Endothelial cell of umbilical vein (primary cell): Measurements from ENCODE around the gene MCUR1. TPM values are rescaled to one million over a fixed set of nuclear protein-coding genes. Genes with fewer than 3 reads are reported as not detected.
"Not testable (repeated sequence)": the region's sequence is repeated elsewhere in the genome, so short reads cannot be mapped to it uniquely, and the experiment has no call there.

Source experiments
- BruUV-seq: library from RNA; stranded (reverse); fragments of 400-500 nt; replicated peaks from 2 replicates; lab custom pipeline; 2021; lab: Mats Ljungman, UMichigan
- CTCF ChIA-PET: fragments of 300-600, 350-600 bp; sonication (Branson Sonifier 250); formaldehyde crosslinking; loops from one replicate; lab custom pipeline; 2021; ENCODE audit warnings: antibody characterized with exemption, inconsistent platforms; lab: Charles Lee
- POLR2A ChIA-PET: fragments of 300-600, 350-600 bp; sonication (Branson Sonifier 250); formaldehyde crosslinking; loops from one replicate; lab custom pipeline; 2021; ENCODE audit warnings: antibody characterized with exemption, inconsistent platforms; lab: Charles Lee
- DNase-seq: peaks from one replicate; pipeline ENCODE4 v3.0.0-alpha.2; 2011; ENCODE audit warnings: low read depth, low spot score
- FAIRE-seq: peaks from 2 replicates; lab custom pipeline; 2011; peaks lifted over from hg19 to GRCh38; lab: Jason Lieb, UNC
- H2AFZ ChIP-seq: 2 replicates; pipeline ENCODE4 v1.6.0; 2012; ENCODE audit warnings: low read depth, low read length, control low read depth, inconsistent platforms
- H3K27ac ChIP-seq: 2 replicates; pipeline ENCODE4 v1.5.1; 2011; ENCODE audit warnings: low read depth, mild to moderate bottlenecking, control low read depth, low read length, moderate library complexity; ENCODE audit not compliant: insufficient read depth
- H3K27me3 ChIP-seq, 2 experiments: 2 replicates each; pipeline versions ENCODE4 v1.6.0 to v1.6.1; 2011; ENCODE audit warnings: low read length in 2 of 2, mixed read lengths in 1 of 2; ENCODE audit not compliant: control insufficient read depth in 2 of 2, insufficient read depth in 2 of 2
- H3K36me3 ChIP-seq, 2 experiments: 2 replicates in 1 of 2; 3 replicates in 1 of 2; pipeline ENCODE4 v1.5.1; 2011; ENCODE audit warnings: low read length in 2 of 2, mild to moderate bottlenecking in 1 of 2, moderate library complexity in 1 of 2; ENCODE audit not compliant: control insufficient read depth in 2 of 2, insufficient read depth in 2 of 2; ENCODE audit errors: extremely low read depth in 1 of 2
- H3K4me1 ChIP-seq: 3 replicates; pipeline ENCODE4 v1.5.1; 2011; ENCODE audit warnings: mild to moderate bottlenecking, low read length; ENCODE audit not compliant: control insufficient read depth, insufficient read depth; ENCODE audit errors: extremely low read depth
- H3K4me2 ChIP-seq: 2 replicates; pipeline ENCODE4 v1.6.1; 2011; ENCODE audit warnings: low read length, control low read depth, mixed read lengths; ENCODE audit not compliant: insufficient read depth
- H3K4me3 ChIP-seq, 3 experiments: fragments of 200-600 bp in 1 of 3; sonication (generic), shearing (Covaris generic) in 1 of 3; replicated peaks in 1 of 3; 2 replicates each; pipeline ENCODE4 v1.5.1; 2011 to 2016; ENCODE audit warnings: control low read depth in 3 of 3, low read length in 3 of 3, mild to moderate bottlenecking in 2 of 3, inconsistent platforms in 1 of 3, low read depth in 1 of 3, moderate library complexity in 1 of 3; ENCODE audit not compliant: insufficient read depth in 1 of 3
- H3K79me2 ChIP-seq: 2 replicates; pipeline ENCODE4 v1.6.0; 2012; ENCODE audit warnings: low read length, inconsistent platforms; ENCODE audit not compliant: control insufficient read depth, insufficient read depth
- H3K9ac ChIP-seq: replicated peaks from 2 replicates; pipeline ENCODE3; 2011; ENCODE audit warnings: low read length, control low read depth; ENCODE audit not compliant: insufficient read depth; ENCODE audit errors: extremely low read depth
- H3K9me1 ChIP-seq: replicated peaks from 3 replicates; pipeline ENCODE4 v1.6.0; 2011; ENCODE audit warnings: mild to moderate bottlenecking, low read length; ENCODE audit not compliant: control insufficient read depth, insufficient read depth; ENCODE audit errors: extremely low read depth
- H3K9me3 ChIP-seq: replicated peaks from 2 replicates; pipeline ENCODE4 v1.5.1; 2012; ENCODE audit warnings: low read length, inconsistent platforms; ENCODE audit not compliant: control insufficient read depth, insufficient read depth
- H4K20me1 ChIP-seq: replicated peaks from 2 replicates; pipeline ENCODE3; 2011; ENCODE audit warnings: mild to moderate bottlenecking, low read length; ENCODE audit not compliant: control insufficient read depth, insufficient read depth; ENCODE audit errors: extremely low read depth
- EZH2 ChIP-seq: IDR thresholded peaks from 2 replicates; pipeline ENCODE4 v1.6.1; 2012; ENCODE audit warnings: borderline replicate concordance, low read depth, mild to moderate bottlenecking, moderate library complexity, low read length, inconsistent platforms; ENCODE audit not compliant: severe bottlenecking
- FOS ChIP-seq: IDR thresholded peaks from 2 replicates; pipeline ENCODE4 v1.6.1; 2011; ENCODE audit warnings: mild to moderate bottlenecking, low read length, moderate library complexity, borderline replicate concordance; ENCODE audit not compliant: insufficient read depth
- GATA2 ChIP-seq: IDR thresholded peaks from 2 replicates; pipeline ENCODE4 v1.7.0; 2011; ENCODE audit warnings: low read depth, mild to moderate bottlenecking, moderate library complexity, mixed read lengths, low read length; ENCODE audit not compliant: insufficient read length, insufficient read depth
- JUN ChIP-seq: IDR thresholded peaks from 2 replicates; pipeline ENCODE4 v1.6.1; 2011; ENCODE audit warnings: borderline replicate concordance, low read depth; ENCODE audit not compliant: insufficient read length, insufficient read depth
- MAX ChIP-seq: IDR thresholded peaks from 2 replicates; pipeline ENCODE4 v1.6.1; 2011; ENCODE audit not compliant: insufficient read depth, insufficient read length
- MYC ChIP-seq: IDR thresholded peaks from one replicate; pipeline ENCODE4 v1.6.1; 2011; ENCODE audit warnings: mild to moderate bottlenecking, low read depth, low read length
- POLR2A ChIP-seq: IDR thresholded peaks from 2 replicates; pipeline ENCODE4 v1.6.1; 2012; ENCODE audit warnings: low read depth, mild to moderate bottlenecking, control low read depth, low read length
- dilution Hi-C: fragments of 300-500 bp; cut with MboI; formaldehyde crosslinking; loops from one replicate; pipeline ENCODE4 v1.15.0; 2019; ENCODE audit warnings: low sequenced_read_pairs; ENCODE audit not compliant: extremely low pct_ligation_motif_present
- intact Hi-C: fragments of 100-400 bp; cut with micrococcal nuclease; formaldehyde crosslinking; loops from one replicate; pipeline ENCODE4 v1.10.0; 2022
- polyA plus RNA-seq, 4 experiments: library from polyadenylated mRNA; depleted of rRNA in 3 of 4; stranded (reverse) in 3 of 4; unstranded in 1 of 4; fragments of >200 nt; gene quantifications; 2 replicates each; pipeline versions ENCODE4 v1.2.1 to v1.2.3, GENCODE V29; 2011 to 2012; ENCODE audit warnings: missing spikeins in 1 of 4
- total RNA-seq: library from RNA; stranded (reverse); gene quantifications from 2 replicates; pipeline ENCODE4 v1.2.3, GENCODE V29; 2021
- TF ChIP-seq, protein P1 (sequence below), 2 donors: IDR thresholded peaks; 1 replicate in 1 of 2; 2 replicates in 1 of 2; pipeline ENCODE4 v1.5.1; 2011; ENCODE audit warnings: low read length in 2 of 2, mild to moderate bottlenecking in 2 of 2, moderate library complexity in 2 of 2, control low read depth in 1 of 2, inconsistent platforms in 1 of 2, low read depth in 1 of 2; ENCODE audit not compliant: insufficient read depth in 1 of 2; ENCODE audit errors: extremely low read depth in 1 of 2

Gene MCUR1
- total and polyA plus RNA-seq, 2 donors (not counting 3 experiments of a cell fraction or from before 2014, with no cell fraction given), result 6.2 to 21.2 TPM

DNA sequence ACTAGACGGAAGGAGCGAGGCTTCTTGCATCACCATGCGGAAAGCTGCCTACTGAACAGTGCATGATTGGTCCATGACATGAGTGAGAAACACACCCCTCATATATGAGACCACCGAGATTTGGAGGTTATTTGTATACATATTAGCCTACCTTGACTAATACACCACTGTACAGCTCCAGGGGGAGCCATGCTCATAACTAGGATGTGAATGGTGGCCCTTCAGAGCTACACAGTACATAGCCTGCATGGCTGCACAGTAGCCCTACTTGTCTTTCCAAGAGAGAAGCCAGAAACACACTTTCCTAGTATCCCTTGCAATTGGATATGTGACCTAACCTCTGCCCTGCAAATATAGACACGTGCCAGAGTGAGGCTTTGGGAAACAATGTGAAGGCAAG, 21.8 kb upstream of the MCUR1 start:
- no peak overlapping the region for H3K4me3 ChIP-seq
- H3K36me3 ChIP-seq, result no peaks in the 10 kb centered on the region
- POLR2A ChIA-PET, result no interaction called here
- no peaks in the 10 kb centered on the region for H4K20me1 ChIP-seq
- H3K27me3 ChIP-seq, result peaks cover 0 to 1% of the 10 kb centered on the region in 2 experiments
- H3K27ac ChIP-seq, result no peak overlapping the region
- no peak overlapping the region for H2AFZ ChIP-seq
- no peak overlapping the region for H3K9ac ChIP-seq
- intact Hi-C loops (no loop called here), dilution Hi-C loops (no loop called here)
- no peak for TF ChIP-seq POLR2A
- no peak for TF ChIP-seq FOS
- no peak for TF ChIP-seq JUN
- TF ChIP-seq MAX, result no peak
- no peak for TF ChIP-seq EZH2
- no peaks in the 10 kb centered on the region for H3K4me1 ChIP-seq
- no peaks in the 10 kb centered on the region for H3K79me2 ChIP-seq
- no TSS peak for BruUV-seq
- no peaks in the 10 kb centered on the region for H3K9me3 ChIP-seq
- DNase-seq (no peak), FAIRE-seq (no peak)
- no peaks in the 10 kb centered on the region for H3K9me1 ChIP-seq
- no peak overlapping the region for H3K4me2 ChIP-seq
- CTCF ChIA-PET, result interaction anchor here (0.6 kb wide), 1 partner anchor 62 kb away, joined by 4 read pairs; no protein-coding TSS in a partner anchor

DNA sequence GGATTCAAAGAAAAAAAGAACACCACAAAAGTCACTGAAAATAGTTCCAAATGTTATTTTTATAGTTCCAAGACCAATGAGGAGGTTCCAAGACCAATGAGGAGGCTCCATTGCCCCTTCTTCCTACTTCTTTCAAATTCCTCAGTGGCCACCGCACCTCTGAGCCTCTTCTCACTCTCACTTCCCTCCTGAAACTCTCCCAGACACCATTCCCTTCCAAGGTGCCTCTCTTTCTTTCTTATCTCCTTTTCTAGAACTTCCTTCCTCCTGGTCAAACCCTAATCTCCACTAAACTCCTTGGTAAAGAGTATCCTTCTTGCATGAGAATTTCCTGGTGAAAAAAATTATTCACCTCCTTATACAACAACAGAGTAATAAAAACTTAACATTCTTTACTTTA, 20.4 kb upstream of the MCUR1 start:
- Histone ChIP-seq H3K4me3 (no peak overlapping the region), H4K20me1 (no peaks in the 10 kb centered on the region), H3K27me3 (peaks cover 0 to 1% of the 10 kb centered on the region in 2 experiments), H2AFZ (no peak overlapping the region), H3K9ac (no peak overlapping the region), H3K4me2 (no peak overlapping the region), H3K27ac (no peak overlapping the region), H3K9me1 (no peaks in the 10 kb centered on the region), H3K4me1 (no peaks in the 10 kb centered on the region), H3K36me3 (no peaks in the 10 kb centered on the region), H3K9me3 (no peaks in the 10 kb centered on the region), H3K79me2 (no peaks in the 10 kb centered on the region)
- ChIA-PET CTCF (no interaction called here), POLR2A (no interaction called here)
- no peak for FAIRE-seq
- DNase-seq, result no peak
- dilution Hi-C loops (no loop called here), intact Hi-C loops (no loop called here)
- BruUV-seq, result no TSS peak
- TF ChIP-seq, protein P1, sequence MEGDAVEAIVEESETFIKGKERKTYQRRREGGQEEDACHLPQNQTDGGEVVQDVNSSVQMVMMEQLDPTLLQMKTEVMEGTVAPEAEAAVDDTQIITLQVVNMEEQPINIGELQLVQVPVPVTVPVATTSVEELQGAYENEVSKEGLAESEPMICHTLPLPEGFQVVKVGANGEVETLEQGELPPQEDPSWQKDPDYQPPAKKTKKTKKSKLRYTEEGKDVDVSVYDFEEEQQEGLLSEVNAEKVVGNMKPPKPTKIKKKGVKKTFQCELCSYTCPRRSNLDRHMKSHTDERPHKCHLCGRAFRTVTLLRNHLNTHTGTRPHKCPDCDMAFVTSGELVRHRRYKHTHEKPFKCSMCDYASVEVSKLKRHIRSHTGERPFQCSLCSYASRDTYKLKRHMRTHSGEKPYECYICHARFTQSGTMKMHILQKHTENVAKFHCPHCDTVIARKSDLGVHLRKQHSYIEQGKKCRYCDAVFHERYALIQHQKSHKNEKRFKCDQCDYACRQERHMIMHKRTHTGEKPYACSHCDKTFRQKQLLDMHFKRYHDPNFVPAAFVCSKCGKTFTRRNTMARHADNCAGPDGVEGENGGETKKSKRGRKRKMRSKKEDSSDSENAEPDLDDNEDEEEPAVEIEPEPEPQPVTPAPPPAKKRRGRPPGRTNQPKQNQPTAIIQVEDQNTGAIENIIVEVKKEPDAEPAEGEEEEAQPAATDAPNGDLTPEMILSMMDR (IDR thresholded peaks at IDR 0.05; ENCODE audit: extremely low read depth in 1 of 2, insufficient read depth in 1 of 2, low read depth in 1 of 2, low read length in 2 of 2), result no peak
- no peak for TF ChIP-seq GATA2
- TF ChIP-seq EZH2, result no peak
- TF ChIP-seq MYC, result no peak

- CTCF ChIA-PET, H3K9me1 ChIP-seq, POLR2A ChIA-PET, DNase-seq, H3K79me2 ChIP-seq, BruUV-seq, H4K20me1 ChIP-seq, H3K27me3 ChIP-seq, dilution Hi-C loops, H3K27ac ChIP-seq, H3K9ac ChIP-seq, H3K9me3 ChIP-seq, H2AFZ ChIP-seq, FAIRE-seq, intact Hi-C loops, H3K4me2 ChIP-seq, H3K36me3 ChIP-seq, H3K4me1 ChIP-seq, H3K4me3 ChIP-seq: not testable (repeated sequence)
Measured at GRCh38 chr6:13834018-13834417, 19.7 kb upstream of the MCUR1 start.
